ENCODE measurements around the gene CALR3.

The CALR3 gene

DNA sequence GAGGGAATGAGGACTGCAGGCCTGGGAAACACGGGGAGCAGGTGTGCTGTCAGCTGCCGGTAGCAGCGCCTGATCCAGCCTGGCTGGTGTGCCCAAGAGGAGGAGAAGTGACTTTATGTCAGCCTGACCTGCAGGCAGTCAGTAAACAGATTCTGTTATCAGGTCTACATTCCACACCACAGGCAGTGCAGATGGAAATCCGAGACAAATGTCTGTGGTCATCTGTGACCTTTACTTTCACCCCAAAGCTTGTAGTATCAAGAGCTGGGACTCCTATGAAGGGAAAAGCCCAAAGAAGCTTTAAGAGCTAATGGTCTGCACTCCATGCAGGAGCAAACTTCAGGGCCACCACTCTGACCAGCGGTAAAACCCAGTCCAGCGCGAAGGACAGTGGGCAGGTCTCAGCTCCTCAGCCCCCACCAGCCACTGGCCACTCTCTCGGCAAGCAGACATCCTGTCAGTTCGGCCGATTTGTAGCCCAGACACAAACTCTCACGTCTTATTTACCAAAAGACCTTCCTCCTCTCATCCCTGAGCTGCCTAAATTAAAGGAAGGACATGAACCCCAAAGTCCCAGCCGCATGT is 31.9 kb downstream of the CALR3 start:
- H3K36me3 ChIP-seq (ENCODE audit: control insufficient read depth, low read length) = peaks cover 15% of the 10 kb centered on the region
- no peaks in the 10 kb centered on the region for H3K27me3 ChIP-seq (ENCODE audit: control insufficient read depth, low read length)
- no peak overlapping the region for H3K4me2 ChIP-seq (ENCODE audit: low read length)
- H3K79me2 ChIP-seq (ENCODE audit: control insufficient read depth, low read length) = peaks cover 99% of the 10 kb centered on the region
- H3F3A ChIP-seq (ENCODE audit: control insufficient read depth, insufficient read depth) = no peaks in the 10 kb centered on the region
- no peak overlapping the region for H3K27ac ChIP-seq (ENCODE audit: low read depth, low read length)
- TF ChIP-seq, protein P1, sequence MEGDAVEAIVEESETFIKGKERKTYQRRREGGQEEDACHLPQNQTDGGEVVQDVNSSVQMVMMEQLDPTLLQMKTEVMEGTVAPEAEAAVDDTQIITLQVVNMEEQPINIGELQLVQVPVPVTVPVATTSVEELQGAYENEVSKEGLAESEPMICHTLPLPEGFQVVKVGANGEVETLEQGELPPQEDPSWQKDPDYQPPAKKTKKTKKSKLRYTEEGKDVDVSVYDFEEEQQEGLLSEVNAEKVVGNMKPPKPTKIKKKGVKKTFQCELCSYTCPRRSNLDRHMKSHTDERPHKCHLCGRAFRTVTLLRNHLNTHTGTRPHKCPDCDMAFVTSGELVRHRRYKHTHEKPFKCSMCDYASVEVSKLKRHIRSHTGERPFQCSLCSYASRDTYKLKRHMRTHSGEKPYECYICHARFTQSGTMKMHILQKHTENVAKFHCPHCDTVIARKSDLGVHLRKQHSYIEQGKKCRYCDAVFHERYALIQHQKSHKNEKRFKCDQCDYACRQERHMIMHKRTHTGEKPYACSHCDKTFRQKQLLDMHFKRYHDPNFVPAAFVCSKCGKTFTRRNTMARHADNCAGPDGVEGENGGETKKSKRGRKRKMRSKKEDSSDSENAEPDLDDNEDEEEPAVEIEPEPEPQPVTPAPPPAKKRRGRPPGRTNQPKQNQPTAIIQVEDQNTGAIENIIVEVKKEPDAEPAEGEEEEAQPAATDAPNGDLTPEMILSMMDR (IDR thresholded peaks at IDR 0.05; ENCODE audit: low read depth, low read length, poor library complexity, severe bottlenecking) = no peak
- no peak for TF ChIP-seq EZH2phosphoT487 (IDR thresholded peaks at IDR 0.05; ENCODE audit: borderline replicate concordance, low read length)
- H3K4me1 ChIP-seq (ENCODE audit: control insufficient read depth, low read length) = peaks cover 42% of the 10 kb centered on the region
- peaks cover 13% of the 10 kb centered on the region; the same call in 1 of the 2 replicates for H4K20me1 ChIP-seq (ENCODE audit: control insufficient read depth, insufficient read depth, low read depth, low read length)
- no peak overlapping the region for H3K4me3 ChIP-seq (ENCODE audit: low read length)
- no peaks in the 10 kb centered on the region for H3K9me2 ChIP-seq (replicated peaks; ENCODE audit: control insufficient read depth, low read length)
- no peaks in the 10 kb centered on the region for H3K9me3 ChIP-seq (ENCODE audit: control insufficient read depth, insufficient read depth, low read length)

DNA sequence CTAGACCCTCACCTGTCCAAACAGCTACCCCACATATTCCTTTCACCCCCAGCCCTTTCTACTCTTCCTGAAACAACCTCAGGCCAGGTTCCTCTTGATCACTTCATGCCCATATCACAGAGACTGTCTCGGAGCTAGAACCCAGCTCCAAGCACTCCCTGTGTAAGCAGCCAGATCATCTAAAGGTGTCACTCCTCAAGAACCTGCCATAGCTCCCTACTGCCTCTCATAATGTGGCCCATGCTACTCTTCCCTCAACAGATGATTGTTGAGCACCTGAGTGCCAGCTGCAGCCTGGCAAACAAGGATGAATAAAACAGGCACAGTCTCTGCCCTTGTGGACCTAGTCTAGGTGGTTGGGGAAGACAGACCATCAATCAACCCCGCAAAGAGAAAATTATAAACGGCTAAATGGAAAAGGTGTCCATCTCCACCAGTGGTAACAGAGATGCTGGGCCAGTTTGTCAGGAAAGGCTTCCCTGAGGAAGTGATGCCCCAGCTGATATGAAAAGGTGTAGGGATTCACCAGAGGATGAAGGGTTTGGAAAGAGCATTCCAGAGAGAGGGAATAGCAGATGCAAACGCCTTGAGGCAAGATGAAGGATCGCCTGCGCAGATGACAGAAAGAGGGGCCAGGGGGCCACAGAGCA is 32.5 kb downstream of the CALR3 start:
- H3F3A ChIP-seq (ENCODE audit: control insufficient read depth, insufficient read depth) = no peaks in the 10 kb centered on the region
- no peak for TF ChIP-seq EZH2phosphoT487 (IDR thresholded peaks at IDR 0.05; ENCODE audit: borderline replicate concordance, low read length)
- TF ChIP-seq, protein P1 (IDR thresholded peaks at IDR 0.05; ENCODE audit: low read depth, low read length, poor library complexity, severe bottlenecking) = no peak
- no peaks in the 10 kb centered on the region for H3K9me3 ChIP-seq (ENCODE audit: control insufficient read depth, insufficient read depth, low read length)
- peaks cover 99% of the 10 kb centered on the region for H3K79me2 ChIP-seq (ENCODE audit: control insufficient read depth, low read length)
- no peak overlapping the region for H3K27ac ChIP-seq (ENCODE audit: low read depth, low read length)
- no peak overlapping the region for H3K4me2 ChIP-seq (ENCODE audit: low read length)
- no peaks in the 10 kb centered on the region for H3K27me3 ChIP-seq (ENCODE audit: control insufficient read depth, low read length)
- H3K4me3 ChIP-seq (ENCODE audit: low read length) = no peak overlapping the region
- peaks cover 44% of the 10 kb centered on the region for H3K4me1 ChIP-seq (ENCODE audit: control insufficient read depth, low read length)
- H4K20me1 ChIP-seq (ENCODE audit: control insufficient read depth, insufficient read depth, low read depth, low read length) = peaks cover 17% of the 10 kb centered on the region; the same call in 1 of the 2 replicates
- peaks cover 11% of the 10 kb centered on the region for H3K36me3 ChIP-seq (ENCODE audit: control insufficient read depth, low read length)
- no peaks in the 10 kb centered on the region for H3K9me2 ChIP-seq (replicated peaks; ENCODE audit: control insufficient read depth, low read length)

DNA sequence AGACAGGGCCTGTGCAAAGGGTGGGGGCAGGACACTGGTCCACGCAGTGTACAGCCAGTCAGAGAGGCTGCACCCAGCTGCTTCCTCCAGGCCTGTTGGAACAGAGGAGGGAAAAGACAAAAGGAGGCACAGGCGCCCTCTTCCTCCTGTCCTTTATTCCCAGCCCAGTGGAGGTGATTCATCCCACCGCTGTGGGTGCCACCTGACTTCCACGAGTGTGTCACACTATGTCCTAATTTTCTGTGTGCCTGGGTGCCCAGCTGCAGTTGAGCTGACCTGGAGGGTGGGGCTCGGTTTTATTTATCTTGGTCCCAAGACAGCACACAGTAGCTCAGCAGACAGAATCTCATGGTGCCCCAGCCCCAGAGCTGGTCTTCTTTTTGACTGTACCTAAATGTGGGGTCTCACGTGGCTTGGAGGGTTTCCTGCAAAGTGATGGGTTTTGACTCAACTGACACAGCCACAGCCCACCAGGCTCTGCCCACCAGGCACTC is 33.2 kb downstream of the CALR3 start:
- Histone ChIP-seq H3K9me2 (replicated peaks; ENCODE audit: control insufficient read depth, low read length) (no peaks in the 10 kb centered on the region), H3K4me2 (ENCODE audit: low read length) (no peak overlapping the region), H3K27me3 (ENCODE audit: control insufficient read depth, low read length) (no peaks in the 10 kb centered on the region), H3K36me3 (ENCODE audit: control insufficient read depth, low read length) (peaks cover 11% of the 10 kb centered on the region), H3K79me2 (ENCODE audit: control insufficient read depth, low read length) (peaks cover 99% of the 10 kb centered on the region), H3K27ac (ENCODE audit: low read depth, low read length) (no peak overlapping the region), H3K4me3 (ENCODE audit: low read length) (no peak overlapping the region), H4K20me1 (ENCODE audit: control insufficient read depth, insufficient read depth, low read depth, low read length) (peaks cover 17% of the 10 kb centered on the region; the same call in 1 of the 2 replicates), H3K9me3 (ENCODE audit: control insufficient read depth, insufficient read depth, low read length) (no peaks in the 10 kb centered on the region), H3F3A (ENCODE audit: control insufficient read depth, insufficient read depth) (no peaks in the 10 kb centered on the region), H3K4me1 (ENCODE audit: control insufficient read depth, low read length) (peaks cover 51% of the 10 kb centered on the region)
- no peak for TF ChIP-seq EZH2phosphoT487 (IDR thresholded peaks at IDR 0.05; ENCODE audit: borderline replicate concordance, low read length)
- TF ChIP-seq, protein P1 (IDR thresholded peaks at IDR 0.05; ENCODE audit: low read depth, low read length, poor library complexity, severe bottlenecking) = no peak
